SU-DHL-6 (cell line): ENCODE measurements around the gene FHAD1.

Experiments
- EZH2phosphoT487 ChIP-seq: fragments of 200-600 bp; sonication (generic), shearing (Covaris generic); conservative IDR thresholded peaks from 2 replicates; pipeline ENCODE4 v1.6.1; 2018; ENCODE audit warnings: mild to moderate bottlenecking, antibody characterized with exemption, low read length, moderate library complexity, mixed read lengths
- TF ChIP-seq, protein P1 (sequence below): fragments of 200-600 bp; sonication (generic); IDR thresholded peaks from one replicate; pipeline ENCODE4 v1.5.1; 2017; ENCODE audit warnings: antibody characterized with exemption, mild to moderate bottlenecking, low read length, moderate library complexity; ENCODE audit not compliant: insufficient read depth, poor library complexity, severe bottlenecking

DNA sequence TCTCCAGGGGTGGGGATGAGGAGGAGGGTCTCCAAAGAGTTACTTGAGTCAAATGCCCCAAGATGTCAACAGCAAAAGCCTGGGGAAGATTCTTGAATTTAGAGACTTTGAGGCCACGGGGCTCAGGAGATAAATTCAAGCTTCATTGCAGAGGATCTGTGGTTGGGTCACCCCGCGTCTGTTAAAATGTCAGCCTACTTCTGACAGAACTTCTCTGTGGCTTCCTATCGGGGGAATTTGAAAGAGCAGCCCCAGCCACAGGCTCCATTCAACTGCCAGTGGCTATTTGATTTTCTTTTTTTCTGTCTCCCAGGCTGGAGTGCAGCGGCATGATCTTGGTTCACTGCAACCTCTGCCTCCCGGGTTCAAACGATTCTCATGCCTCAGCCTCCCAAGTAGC, 100.2 kb downstream of the FHAD1 start:
- TF ChIP-seq, protein P1, sequence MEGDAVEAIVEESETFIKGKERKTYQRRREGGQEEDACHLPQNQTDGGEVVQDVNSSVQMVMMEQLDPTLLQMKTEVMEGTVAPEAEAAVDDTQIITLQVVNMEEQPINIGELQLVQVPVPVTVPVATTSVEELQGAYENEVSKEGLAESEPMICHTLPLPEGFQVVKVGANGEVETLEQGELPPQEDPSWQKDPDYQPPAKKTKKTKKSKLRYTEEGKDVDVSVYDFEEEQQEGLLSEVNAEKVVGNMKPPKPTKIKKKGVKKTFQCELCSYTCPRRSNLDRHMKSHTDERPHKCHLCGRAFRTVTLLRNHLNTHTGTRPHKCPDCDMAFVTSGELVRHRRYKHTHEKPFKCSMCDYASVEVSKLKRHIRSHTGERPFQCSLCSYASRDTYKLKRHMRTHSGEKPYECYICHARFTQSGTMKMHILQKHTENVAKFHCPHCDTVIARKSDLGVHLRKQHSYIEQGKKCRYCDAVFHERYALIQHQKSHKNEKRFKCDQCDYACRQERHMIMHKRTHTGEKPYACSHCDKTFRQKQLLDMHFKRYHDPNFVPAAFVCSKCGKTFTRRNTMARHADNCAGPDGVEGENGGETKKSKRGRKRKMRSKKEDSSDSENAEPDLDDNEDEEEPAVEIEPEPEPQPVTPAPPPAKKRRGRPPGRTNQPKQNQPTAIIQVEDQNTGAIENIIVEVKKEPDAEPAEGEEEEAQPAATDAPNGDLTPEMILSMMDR, result no peak
- TF ChIP-seq EZH2phosphoT487, result no peak
